ENCODE results near the gene TMEM156. TPM values are rescaled to one million over a fixed set of nuclear protein-coding genes. Genes with fewer than 3 reads are reported as not detected.
A peak's percentile ranks its signal among the peaks of the same experiment; 100 is the strongest.

Gene TMEM156
- total RNA-seq, 3 donors from 2014 or later (not counting 1 experiment from before 2014, with no cell fraction given): 13.8 to 22.3 (median 16.8) TPM

DNA sequence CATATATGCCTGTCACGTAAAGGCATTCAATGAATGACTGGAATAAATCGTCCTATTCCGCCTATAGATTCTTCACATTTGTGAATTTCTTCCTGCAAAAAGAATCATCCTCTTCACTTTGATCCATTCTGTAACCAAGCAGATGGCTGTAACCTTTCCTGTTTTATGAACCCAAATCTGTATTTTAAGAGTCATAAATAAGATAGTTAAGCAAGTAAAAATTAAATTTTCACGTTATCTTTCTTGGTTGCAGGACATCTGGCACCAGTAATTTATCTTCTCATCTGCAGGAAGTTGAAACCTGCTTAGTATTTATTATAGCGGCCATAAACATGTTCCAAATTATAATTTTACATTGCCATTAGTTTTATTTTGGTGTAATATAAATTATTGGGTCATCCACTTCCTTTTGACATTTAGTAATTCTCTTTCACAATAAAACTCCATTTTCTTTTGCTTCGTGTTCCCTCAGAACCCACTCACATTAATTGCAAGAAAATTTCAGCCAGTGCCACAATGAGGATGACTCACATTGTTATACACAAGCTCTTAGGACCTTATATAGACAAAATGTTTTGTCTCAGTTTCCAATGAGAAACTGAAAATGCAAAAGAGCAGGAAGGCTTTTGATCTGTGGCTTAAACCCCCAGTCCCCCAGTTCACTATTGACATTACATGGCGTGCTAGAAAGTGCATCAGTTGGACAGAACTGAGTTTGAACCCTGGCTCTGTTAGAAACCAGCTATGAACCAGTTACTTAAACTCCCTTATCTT is 51.1 kb downstream of the TMEM156 start:
- Mint-ChIP-seq H3K4me1 (no peaks in the 10 kb centered on the region), H3K9me3 (no peaks in the 10 kb centered on the region), H3K27me3 (ENCODE audit: low read depth in 2 of 2) (no peaks in the 10 kb centered on the region), H3K36me3 (peaks cover 13% of the 10 kb centered on the region), H3K4me3 (no peak overlapping the region), H3K27ac (peak overlapping the region in 1 of 2 donors; percentile 33)
- H3K4me3 ChIP-seq (ENCODE audit: low read length): no peak overlapping the region
- peaks cover 50% of the 10 kb centered on the region for H3K36me3 ChIP-seq (ENCODE audit: control insufficient read depth, insufficient read depth, low read length)
- no peaks in the 10 kb centered on the region for H3K4me1 ChIP-seq (ENCODE audit: control insufficient read depth, insufficient read depth, low read length)
- no peaks in the 10 kb centered on the region for H3K27me3 ChIP-seq (ENCODE audit: control insufficient read depth, insufficient read depth, low read length)
- WGBS (ENCODE audit: insufficient coverage): 80% methylated on average over 5 of the region's 7 CpGs
- DNase-seq: no peak
- H3K9me3 ChIP-seq (ENCODE audit: control insufficient read depth, insufficient read depth, low read length): no peaks in the 10 kb centered on the region
- intact Hi-C loops (cut with micrococcal nuclease): loop anchor here (10.0 kb wide), 1 partner anchor 154 kb away; no protein-coding TSS in a partner anchor
- TF ChIP-seq, protein P1, sequence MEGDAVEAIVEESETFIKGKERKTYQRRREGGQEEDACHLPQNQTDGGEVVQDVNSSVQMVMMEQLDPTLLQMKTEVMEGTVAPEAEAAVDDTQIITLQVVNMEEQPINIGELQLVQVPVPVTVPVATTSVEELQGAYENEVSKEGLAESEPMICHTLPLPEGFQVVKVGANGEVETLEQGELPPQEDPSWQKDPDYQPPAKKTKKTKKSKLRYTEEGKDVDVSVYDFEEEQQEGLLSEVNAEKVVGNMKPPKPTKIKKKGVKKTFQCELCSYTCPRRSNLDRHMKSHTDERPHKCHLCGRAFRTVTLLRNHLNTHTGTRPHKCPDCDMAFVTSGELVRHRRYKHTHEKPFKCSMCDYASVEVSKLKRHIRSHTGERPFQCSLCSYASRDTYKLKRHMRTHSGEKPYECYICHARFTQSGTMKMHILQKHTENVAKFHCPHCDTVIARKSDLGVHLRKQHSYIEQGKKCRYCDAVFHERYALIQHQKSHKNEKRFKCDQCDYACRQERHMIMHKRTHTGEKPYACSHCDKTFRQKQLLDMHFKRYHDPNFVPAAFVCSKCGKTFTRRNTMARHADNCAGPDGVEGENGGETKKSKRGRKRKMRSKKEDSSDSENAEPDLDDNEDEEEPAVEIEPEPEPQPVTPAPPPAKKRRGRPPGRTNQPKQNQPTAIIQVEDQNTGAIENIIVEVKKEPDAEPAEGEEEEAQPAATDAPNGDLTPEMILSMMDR (IDR thresholded peaks at IDR 0.05): no peak
- no peak for ATAC-seq
- no peak overlapping the region for H3K27ac ChIP-seq (ENCODE audit: low read length)

DNA sequence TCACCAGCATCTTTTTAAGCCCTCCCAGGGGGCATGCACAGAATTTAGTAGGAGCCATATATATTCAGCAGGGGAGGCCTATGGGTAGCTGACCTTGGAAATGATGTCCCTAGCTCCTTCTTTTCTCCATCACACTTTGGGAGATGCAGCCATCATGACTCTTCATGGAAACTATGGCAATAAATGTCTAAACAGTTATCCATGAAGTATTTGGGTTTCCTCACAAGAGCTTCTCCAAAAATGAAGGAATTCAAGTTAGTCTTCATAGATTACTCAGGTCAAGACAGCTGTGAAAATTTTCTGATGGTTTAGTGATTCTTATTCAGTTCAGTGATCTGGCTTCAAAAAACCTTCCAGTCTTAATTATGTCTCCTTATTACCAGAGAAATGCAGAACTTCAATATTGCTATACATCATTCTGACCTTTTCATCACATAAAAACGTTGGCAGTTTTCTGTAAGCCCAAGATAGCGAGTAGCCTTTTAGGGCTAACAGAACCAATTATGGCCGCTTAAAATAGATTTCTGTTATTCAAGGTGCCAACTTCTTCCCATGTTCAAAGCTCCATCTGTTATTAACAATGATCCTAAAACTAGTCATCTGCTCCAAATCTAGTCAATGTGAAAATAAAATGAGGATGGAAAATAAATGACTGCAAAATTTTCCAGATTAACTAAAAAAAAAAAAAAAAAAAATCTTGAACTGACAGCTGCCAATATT is 52.5 kb downstream of the TMEM156 start:
- ATAC-seq (no peak), DNase-seq (no peak)
- Mint-ChIP-seq H3K9me3 (no peaks in the 10 kb centered on the region), H3K27me3 (ENCODE audit: low read depth in 2 of 2) (no peaks in the 10 kb centered on the region), H3K36me3 (peaks cover 7% of the 10 kb centered on the region), H3K4me1 (no peaks in the 10 kb centered on the region), H3K4me3 (no peak overlapping the region), H3K27ac (no peak overlapping the region)
- Histone ChIP-seq H3K36me3 (ENCODE audit: control insufficient read depth, insufficient read depth, low read length) (peaks cover 42% of the 10 kb centered on the region), H3K4me3 (ENCODE audit: low read length) (no peak overlapping the region), H3K27me3 (ENCODE audit: control insufficient read depth, insufficient read depth, low read length) (no peaks in the 10 kb centered on the region), H3K4me1 (ENCODE audit: control insufficient read depth, insufficient read depth, low read length) (no peaks in the 10 kb centered on the region), H3K27ac (ENCODE audit: low read length) (no peak overlapping the region), H3K9me3 (ENCODE audit: control insufficient read depth, insufficient read depth, low read length) (no peaks in the 10 kb centered on the region)
- WGBS (ENCODE audit: insufficient coverage): 92% methylated on average over 3 of the region's 3 CpGs
- intact Hi-C loops (cut with micrococcal nuclease): loop anchor here (10.0 kb wide), 1 partner anchor 155 kb away; no protein-coding TSS in a partner anchor
- TF ChIP-seq, protein P1 (IDR thresholded peaks at IDR 0.05): no peak

DNA sequence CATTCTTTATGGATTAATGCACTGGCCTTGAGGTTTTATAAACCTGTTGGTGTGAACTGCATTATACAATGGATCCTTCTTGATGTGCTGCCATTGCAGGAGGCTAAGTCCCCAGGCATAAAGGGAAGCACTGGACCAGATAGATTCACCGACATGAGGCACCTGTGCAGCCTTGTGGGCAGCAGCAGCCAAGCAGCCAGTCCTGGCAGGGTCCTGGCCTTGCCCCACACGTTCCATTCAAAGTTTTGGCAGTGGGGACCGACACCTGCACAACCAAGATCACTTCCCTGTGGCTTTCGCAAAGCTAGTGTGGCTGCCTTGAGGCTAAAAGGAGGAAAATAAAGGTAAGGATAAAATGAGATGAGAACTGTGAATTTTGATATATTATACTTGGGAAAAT is 53.1 kb downstream of the TMEM156 start:
- Histone ChIP-seq H3K27me3 (ENCODE audit: control insufficient read depth, insufficient read depth, low read length) (no peaks in the 10 kb centered on the region), H3K4me1 (ENCODE audit: control insufficient read depth, insufficient read depth, low read length) (no peaks in the 10 kb centered on the region), H3K4me3 (ENCODE audit: low read length) (no peak overlapping the region), H3K36me3 (ENCODE audit: control insufficient read depth, insufficient read depth, low read length) (peaks cover 38% of the 10 kb centered on the region), H3K9me3 (ENCODE audit: control insufficient read depth, insufficient read depth, low read length) (no peaks in the 10 kb centered on the region), H3K27ac (ENCODE audit: low read length) (no peak overlapping the region)
- Mint-ChIP-seq H3K4me1 (no peaks in the 10 kb centered on the region), H3K4me3 (no peak overlapping the region), H3K36me3 (peaks cover 7% of the 10 kb centered on the region), H3K27me3 (ENCODE audit: low read depth in 2 of 2) (no peaks in the 10 kb centered on the region), H3K27ac (no peak overlapping the region), H3K9me3 (no peaks in the 10 kb centered on the region)
- 91% methylated on average over 4 of the region's 4 CpGs for WGBS (ENCODE audit: insufficient coverage)
- intact Hi-C loops (cut with micrococcal nuclease): no loop called here
- TF ChIP-seq, protein P1 (IDR thresholded peaks at IDR 0.05): no peak
- DNase-seq (no peak), ATAC-seq (no peak)

Data from natural killer cell (primary cell).